Dermis microvascular lymphatic vessel endothelial cell (primary cell): ENCODE data around the gene WASF2. TPM values are rescaled to one million over a fixed set of nuclear protein-coding genes. Genes with fewer than 3 reads are reported as not detected.
"Not testable (repeated sequence)": the region's sequence is repeated elsewhere in the genome, so short reads cannot be mapped to it uniquely, and the experiment has no call there.

ENCODE experiments used
- DNase-seq, 2 donors: peaks; one replicate each; pipeline versions ENCODE4 v3.0.0 to v3.0.0-alpha.2; 2010; ENCODE audit warnings: low read depth in 2 of 2
- total RNA-seq: library from RNA; depleted of rRNA; stranded (reverse); fragments of >200 nt; gene quantifications from 2 replicates; pipeline ENCODE4 v1.2.1, GENCODE V29; 2014

Gene WASF2
- total RNA-seq, 1 donor from 2014 or later = 33.1 TPM

DNA sequence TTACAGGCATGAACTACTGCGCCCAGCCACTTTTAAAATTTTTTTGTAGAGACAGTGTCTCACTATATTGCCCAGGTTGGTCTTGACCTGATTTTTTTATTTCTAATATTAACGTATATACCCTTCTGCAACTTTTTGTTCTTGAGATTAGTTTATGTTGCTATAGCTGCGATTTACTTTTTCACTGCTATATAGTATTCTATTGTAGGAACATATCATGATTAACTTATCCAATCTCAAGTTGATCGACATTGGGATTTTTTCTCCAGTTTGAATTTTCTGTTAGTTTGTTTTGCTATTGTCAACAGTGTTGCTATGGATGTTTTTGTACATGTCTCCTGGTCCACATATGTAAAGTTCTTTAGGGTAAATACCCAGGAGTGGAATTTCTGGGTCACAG is 35.4 kb downstream of the WASF2 start:
- no peak for DNase-seq

DNA sequence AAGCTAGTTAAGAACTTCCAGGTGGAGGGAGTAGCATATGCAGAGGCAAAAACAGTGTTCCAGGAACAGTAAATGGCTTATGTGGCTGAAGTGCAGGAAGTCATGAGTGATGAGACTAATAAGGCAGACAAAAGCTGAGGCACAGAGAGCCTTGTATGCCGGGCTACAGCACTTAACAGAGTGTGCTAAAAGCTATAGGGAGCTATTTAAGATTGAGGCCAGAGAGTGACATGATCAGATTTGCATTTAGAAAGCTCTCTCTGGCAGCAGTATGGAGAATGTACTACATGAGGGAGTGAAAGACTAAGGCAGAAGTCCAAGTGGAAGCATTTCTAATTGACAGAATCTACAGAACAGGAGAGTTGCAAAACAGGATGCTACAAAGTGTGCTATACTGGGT is 38.6 kb downstream of the WASF2 start:
- peak in 1 of 2 donors; percentile 35 for DNase-seq

DNA sequence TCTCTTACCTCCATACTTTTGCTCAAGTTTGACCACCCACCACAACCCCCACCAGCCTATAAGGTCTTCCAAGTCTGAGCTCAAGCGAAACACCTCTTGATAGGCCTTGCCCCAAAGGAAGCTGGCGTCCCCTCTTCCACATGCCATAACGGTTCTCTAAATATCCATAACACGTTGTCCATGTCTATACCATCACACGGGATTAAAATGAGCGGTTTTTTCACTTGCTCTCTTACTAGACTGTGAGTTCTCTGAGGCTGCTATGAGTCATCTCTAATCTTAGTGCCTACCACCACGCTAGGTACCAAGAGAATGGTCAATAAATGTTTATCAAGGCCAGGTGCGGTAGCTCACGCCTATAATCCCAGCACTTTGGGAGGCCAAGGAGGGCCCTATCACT is 41.0 kb downstream of the WASF2 start:
- DNase-seq = no peak

DNA sequence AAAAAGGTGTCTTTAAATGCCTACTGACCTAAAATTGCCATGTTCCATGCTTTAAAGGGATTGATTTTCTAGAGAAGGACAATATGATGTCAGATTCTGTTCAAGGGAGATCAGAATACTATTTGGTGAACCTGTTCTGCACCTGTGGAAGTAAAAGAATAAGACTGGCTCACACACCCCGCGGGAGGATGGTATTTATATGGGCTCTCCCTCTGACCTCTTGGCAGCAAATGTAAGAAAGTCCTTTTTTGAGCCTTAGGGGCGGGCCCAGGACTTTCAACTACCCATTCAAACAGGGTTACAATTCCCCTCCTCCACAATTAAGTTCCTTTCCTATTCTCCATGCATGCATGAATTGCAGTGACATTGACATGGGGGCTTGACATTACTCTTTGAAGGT is 42.1 kb downstream of the WASF2 start:
- DNase-seq = no peak

DNA sequence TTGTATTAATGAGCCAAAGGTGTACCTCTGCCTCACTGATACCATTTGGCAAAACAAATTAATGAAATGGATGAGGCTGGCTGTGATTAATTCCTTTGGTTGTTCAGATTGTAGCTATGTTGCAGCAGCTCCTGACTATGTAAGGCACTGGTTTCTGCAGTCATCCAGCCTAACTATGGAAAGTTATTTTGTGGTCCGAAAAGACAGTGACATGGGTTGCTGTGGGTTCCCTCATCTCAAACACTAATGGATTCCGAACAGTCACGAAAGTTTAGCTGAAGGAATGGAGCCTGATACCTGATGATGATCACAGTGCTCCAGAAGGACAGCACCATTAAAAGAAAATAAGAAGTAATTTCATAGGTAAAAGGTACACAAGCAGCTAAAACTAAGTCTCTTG is 42.6 kb downstream of the WASF2 start:
- no peak for DNase-seq

DNA sequence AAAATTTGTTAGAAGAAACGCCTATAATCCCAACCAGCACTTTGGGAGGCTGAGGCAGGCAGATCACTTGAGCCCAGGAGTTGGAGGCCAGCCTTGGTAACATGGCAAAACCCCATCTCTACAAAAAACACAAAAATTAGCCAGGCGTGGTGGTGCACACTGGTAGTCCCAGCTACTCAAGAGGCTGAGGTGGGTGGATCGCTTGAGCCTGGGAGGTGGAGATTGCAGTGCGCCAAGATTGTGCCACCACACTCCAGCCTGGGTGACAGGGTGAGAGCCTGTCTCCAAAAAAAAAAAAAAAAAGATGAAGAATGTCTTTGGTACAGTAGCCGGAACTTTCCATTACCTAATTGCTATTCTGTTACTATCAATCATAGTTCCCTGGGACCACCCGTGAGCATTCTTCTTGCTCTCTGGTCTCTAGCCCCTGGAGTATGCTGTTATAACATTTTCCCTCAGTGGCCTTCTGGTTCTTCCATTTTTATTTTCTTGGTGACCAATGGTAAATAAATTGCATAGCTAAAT is 43.4 kb downstream of the WASF2 start:
- no peak for DNase-seq

DNA sequence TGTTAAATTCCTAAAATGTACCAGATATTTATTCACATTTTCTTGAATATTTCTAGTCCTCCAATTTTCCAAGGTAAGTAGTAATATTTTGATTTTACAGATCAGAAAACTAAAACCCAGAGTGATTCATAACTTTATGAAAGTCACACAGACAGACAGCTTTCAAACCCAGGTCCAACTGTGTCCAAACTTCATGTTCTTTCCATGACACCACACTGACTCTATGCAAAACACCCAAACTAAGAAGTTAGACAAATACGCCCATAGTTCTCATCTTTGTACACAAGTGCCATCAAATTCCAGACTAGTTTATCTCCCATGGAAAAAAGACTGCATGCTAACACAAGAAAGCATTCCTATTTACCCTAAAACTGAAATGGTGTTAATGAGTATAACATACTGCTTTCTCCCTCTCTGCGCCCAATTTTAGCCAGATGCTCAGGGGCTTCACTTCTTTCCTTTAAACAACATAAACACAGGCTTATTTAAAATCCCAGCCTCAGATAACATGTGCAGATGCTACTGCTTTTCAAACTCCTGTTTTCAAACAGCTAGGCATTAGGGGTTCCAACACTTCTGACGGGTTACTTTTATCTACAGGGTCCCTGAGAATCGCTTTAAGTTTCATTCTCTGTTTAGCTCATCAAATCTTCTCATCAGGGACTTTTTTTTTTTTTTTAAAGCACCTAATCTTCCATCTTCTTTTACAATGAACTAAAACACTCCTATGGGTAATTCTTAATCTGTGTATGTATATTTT is 44.6 kb downstream of the WASF2 start:
- DNase-seq = no peak

DNA sequence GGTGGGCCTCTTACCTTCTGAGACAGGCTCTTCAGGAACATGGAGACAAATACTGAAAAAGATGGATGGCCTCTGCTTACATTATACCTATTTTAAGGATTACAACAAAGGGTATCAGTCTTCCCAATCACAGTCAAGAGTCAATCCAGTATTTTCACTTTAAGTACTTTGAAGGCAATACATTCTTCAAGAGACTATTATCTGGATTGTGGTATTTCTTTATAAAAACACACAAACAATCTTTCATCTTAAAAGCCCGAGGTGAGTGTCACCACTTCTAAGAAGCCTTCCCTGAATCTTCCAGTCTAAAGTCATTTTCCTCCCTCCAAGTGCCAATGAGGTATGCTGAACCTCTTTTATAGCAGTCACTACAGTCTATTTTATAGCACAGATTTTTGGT is 45.3 kb downstream of the WASF2 start:
- no peak for DNase-seq

DNA sequence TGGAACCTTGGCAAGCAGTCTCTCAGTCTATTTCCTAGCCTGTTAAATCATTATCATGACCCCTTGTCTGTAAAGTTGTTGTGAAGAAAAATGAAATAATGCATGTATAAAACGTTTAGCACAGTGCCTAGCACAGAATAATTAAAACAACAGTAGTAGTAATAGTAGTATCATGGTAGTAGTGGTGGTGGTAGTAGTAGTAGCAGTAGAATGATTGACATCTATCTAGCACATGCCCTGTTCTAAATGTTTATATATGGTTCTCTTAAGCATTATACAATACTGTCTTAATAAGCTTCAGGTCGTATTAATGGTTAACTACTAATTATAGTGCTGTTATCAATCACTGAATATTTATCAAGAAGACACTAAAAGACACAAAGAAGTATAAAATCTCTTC is 50.8 kb downstream of the WASF2 start:
- DNase-seq = no peak

GRCh38 chr1:27438621-27439061 is 51.3 kb downstream of the WASF2 start:
- peak in 1 of 2 donors; percentile 39 for DNase-seq

DNA sequence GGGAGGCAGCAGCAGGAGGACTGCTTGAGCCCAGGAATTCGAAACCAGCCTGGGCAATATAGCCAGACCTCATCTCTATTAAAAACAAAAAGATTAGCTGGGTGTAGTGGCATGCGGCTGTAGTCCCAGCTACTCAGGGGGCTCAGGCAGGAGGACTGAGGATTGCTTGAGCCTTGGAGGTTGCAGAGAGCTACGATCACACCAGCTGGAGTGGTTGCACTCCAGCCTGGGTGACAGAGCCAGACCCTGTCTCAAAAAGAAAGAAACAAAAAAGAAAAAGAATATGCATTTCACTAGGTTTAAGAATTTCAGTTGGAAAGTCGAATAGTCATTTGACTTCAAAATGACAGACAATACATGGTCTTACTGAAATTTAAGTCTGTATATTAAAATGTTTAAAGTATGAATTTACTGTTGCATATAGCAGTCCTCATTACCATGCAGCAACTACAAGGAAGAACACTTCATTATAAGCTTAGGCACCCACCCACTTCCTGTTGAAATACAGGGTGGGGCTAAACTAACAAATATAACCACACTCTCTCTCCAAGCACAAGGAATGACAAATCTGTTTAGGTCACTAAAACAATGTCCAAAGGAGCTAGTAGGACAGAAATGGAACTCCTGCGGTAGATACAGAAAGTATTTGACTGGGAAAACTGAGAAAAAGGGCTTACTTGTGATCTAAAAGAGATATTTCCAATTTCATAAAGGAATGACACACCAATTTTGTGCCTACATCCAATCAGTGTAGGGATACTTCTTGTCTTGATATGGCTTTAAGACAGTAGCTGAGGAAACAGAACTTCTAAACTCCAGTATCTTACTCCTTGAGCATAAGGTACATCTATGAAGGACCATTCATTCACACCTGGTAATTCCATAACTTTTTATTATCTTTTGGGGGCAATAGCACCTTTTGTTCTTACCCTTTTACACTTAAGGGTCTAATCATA is 53.5 kb downstream of the WASF2 start:
- DNase-seq = peak in 1 of 2 donors; percentile 64

DNA sequence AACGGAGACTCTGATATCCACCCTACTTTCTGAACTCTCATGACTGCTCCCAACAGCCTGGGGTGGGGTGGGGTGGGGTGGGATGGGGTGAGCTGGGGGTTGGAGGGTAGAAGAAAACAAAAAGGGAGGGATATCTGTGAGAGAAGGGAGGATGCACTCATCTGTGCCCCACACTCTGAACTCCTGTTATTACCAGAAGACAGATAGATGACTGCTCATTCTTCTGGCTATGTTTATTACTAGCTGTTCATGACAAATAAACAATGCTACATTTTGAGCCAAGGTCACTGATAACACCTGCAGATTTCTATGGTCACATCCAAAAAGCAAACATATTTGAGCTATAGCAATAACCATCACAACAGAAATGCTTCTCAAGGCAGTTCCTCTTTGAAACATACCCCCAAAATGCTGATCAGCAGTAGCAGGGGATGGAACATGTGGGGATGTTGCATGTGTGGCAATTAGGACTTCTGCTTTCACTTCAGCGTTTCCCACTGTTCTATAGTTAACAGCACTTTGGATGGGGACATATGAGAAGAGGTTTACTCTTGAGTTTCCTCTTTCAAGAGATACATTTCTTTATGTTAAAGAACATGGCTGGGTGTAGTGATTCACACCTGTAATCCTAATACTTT is 54.3 kb downstream of the WASF2 start:
- no peak for DNase-seq

- DNase-seq = no peak
Measured at GRCh38 chr1:27433706-27434105, 56.3 kb downstream of the WASF2 start.

GRCh38 chr1:27432725-27433124 is 57.2 kb downstream of the WASF2 start:
- DNase-seq = not testable (repeated sequence)

DNA sequence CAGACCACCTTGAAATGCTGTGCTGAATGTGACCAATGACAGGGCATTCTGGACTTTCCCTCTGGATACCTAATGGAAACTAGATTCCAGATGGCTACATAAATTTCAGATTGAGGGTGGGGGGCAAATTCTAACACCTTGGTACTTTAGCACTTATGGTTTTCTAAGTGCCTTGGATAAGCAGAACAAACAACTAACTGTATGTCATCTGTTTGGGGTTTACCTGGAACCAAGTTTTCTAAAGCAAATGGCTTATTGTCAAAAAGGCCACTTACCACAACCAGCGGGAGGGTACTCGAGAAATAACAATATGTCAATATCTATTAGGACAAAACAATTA is 58.4 kb downstream of the WASF2 start:
- DNase-seq = no peak

- DNase-seq = peak in 1 of 2 donors; percentile 80
Measured at GRCh38 chr1:27430903-27431600, 58.9 kb downstream of the WASF2 start.

- DNase-seq = no peak
Measured at GRCh38 chr1:27429029-27429425, 60.9 kb downstream of the WASF2 start.

- peak; percentile 86 to 88 for DNase-seq
Measured at GRCh38 chr1:27428316-27429028, 61.5 kb downstream of the WASF2 start.

- no peak for DNase-seq
Measured at GRCh38 chr1:27427816-27428315, 62.1 kb downstream of the WASF2 start.

- no peak for DNase-seq
Measured at GRCh38 chr1:27427329-27427728, 62.6 kb downstream of the WASF2 start.
